GM23338 (cell line): ENCODE results near the gene SLC66A2. TPM values are rescaled to one million over a fixed set of nuclear protein-coding genes. Genes with fewer than 3 reads are reported as not detected.

Experiments used
- ATAC-seq: fragments of 200-7000 bp; cut with Tn5 transposase; 3 replicates; pipeline ENCODE4 v1.9.1; 2020
- DNase-seq: peaks from one replicate; pipeline ENCODE4 v3.0.0-alpha.2; 2015; ENCODE audit warnings: low spot score
- H2AFZ ChIP-seq: fragments of 200-600 bp; sonication (generic); 2 replicates; pipeline ENCODE4 v1.8.0; 2016; ENCODE audit warnings: antibody characterized with exemption, mild to moderate bottlenecking, moderate library complexity
- H3F3A ChIP-seq: fragments of 200-600 bp; sonication (generic); replicated peaks from 2 replicates; pipeline ENCODE4 v1.8.0; 2017; ENCODE audit warnings: antibody characterized with exemption, mixed run types, low read depth
- H3K27ac ChIP-seq: fragments of 200-600 bp; sonication (generic); 2 replicates; pipeline ENCODE4 v1.6.1; 2016; ENCODE audit warnings: low read depth
- H3K27me3 ChIP-seq: fragments of 200-600 bp; sonication (generic); 2 replicates; pipeline ENCODE4 v1.8.0; 2016; ENCODE audit warnings: mild to moderate bottlenecking, mixed run types, moderate library complexity; ENCODE audit not compliant: insufficient read depth
- H3K36me3 ChIP-seq: fragments of 200-600 bp; sonication (generic); 2 replicates; pipeline ENCODE4 v1.8.0; 2016; ENCODE audit warnings: mild to moderate bottlenecking; ENCODE audit not compliant: insufficient read depth
- H3K4me1 ChIP-seq: fragments of 200-600 bp; sonication (generic); 2 replicates; pipeline ENCODE4 v1.8.0; 2016; ENCODE audit warnings: mild to moderate bottlenecking, moderate library complexity; ENCODE audit not compliant: insufficient read depth
- H3K4me2 ChIP-seq: fragments of 200-600 bp; sonication (generic); 2 replicates; pipeline ENCODE4 v1.7.1; 2017; ENCODE audit warnings: mixed run types
- H3K4me3 ChIP-seq: fragments of 200-600 bp; sonication (generic); 2 replicates; pipeline ENCODE4 v1.6.1; 2016; ENCODE audit warnings: mixed run types
- H3K79me2 ChIP-seq: fragments of 200-600 bp; sonication (generic); replicated peaks from 2 replicates; pipeline ENCODE4 v1.8.0; 2017; ENCODE audit warnings: mild to moderate bottlenecking; ENCODE audit not compliant: insufficient read depth
- H3K9me2 ChIP-seq: fragments of 200-600 bp; sonication (generic); 2 replicates; pipeline ENCODE4 v1.8.0; 2017; ENCODE audit not compliant: insufficient read depth
- H4K20me1 ChIP-seq: fragments of 200-600 bp; sonication (generic); replicated peaks from 2 replicates; pipeline ENCODE4 v1.8.0; 2017; ENCODE audit warnings: mild to moderate bottlenecking; ENCODE audit not compliant: insufficient read depth
- H3K27ac Mint-ChIP-seq: 2 replicates; pipeline ENCODE4 v1.8.0; 2020; ENCODE audit warnings: inconsistent platforms, mild to moderate bottlenecking, moderate library complexity, mixed read lengths
- H3K27me3 Mint-ChIP-seq: 3 replicates; pipeline ENCODE4 v1.8.0; 2022; ENCODE audit warnings: low read depth, mild to moderate bottlenecking, moderate library complexity, mixed read lengths, inconsistent platforms; ENCODE audit not compliant: insufficient read depth, poor library complexity
- H3K36me3 Mint-ChIP-seq: 3 replicates; pipeline ENCODE4 v1.8.0; 2021; ENCODE audit warnings: low read depth, mild to moderate bottlenecking, inconsistent platforms, moderate library complexity, mixed read lengths
- H3K4me1 Mint-ChIP-seq: 3 replicates; pipeline ENCODE4 v1.8.0; 2020; ENCODE audit warnings: mild to moderate bottlenecking, inconsistent platforms, mixed read lengths
- H3K4me3 Mint-ChIP-seq: 3 replicates; pipeline ENCODE4 v1.8.0; 2021; ENCODE audit warnings: moderate library complexity, mild to moderate bottlenecking, inconsistent platforms, mixed read lengths
- H3K9me3 Mint-ChIP-seq: 3 replicates; pipeline ENCODE4 v1.8.0; 2020; ENCODE audit warnings: moderate library complexity, mild to moderate bottlenecking, inconsistent platforms, mixed read lengths
- CTCF ChIP-seq, 2 experiments: fragments of 200-600 bp in 1 of 2; sonication (generic) in 1 of 2; conservative IDR thresholded peaks; 2 replicates each; pipeline versions ENCODE4 v1.5.1 to v1.6.1; 2016 to 2017; ENCODE audit warnings: antibody characterized with exemption in 2 of 2, low read depth in 2 of 2, mild to moderate bottlenecking in 2 of 2, moderate library complexity in 1 of 2
- ZNF462 ChIP-seq: fragments of 250-450 bp; sonication (Bioruptor Pico); IDR thresholded peaks from 2 replicates; pipeline ENCODE4 v1.5.0; 2020; ENCODE audit warnings: mild to moderate bottlenecking, moderate library complexity
- polyA plus RNA-seq: library from polyadenylated mRNA; unstranded; fragments of >200 nt; fragmentation: Nextera tagmentation; extraction: Ambion mirVana; gene quantifications from 2 replicates; pipeline ENCODE4 v1.2.1, GENCODE V29; 2016
- total RNA-seq: library from RNA; depleted of rRNA; stranded (reverse); fragments of >200 nt; shearing (Covaris generic); gene quantifications from 2 replicates; pipeline ENCODE4 v1.2.3, GENCODE V29; 2014

Gene SLC66A2
- total and polyA plus RNA-seq, 2 experiments from 2014 or later: 4.0 to 18.1 TPM

DNA sequence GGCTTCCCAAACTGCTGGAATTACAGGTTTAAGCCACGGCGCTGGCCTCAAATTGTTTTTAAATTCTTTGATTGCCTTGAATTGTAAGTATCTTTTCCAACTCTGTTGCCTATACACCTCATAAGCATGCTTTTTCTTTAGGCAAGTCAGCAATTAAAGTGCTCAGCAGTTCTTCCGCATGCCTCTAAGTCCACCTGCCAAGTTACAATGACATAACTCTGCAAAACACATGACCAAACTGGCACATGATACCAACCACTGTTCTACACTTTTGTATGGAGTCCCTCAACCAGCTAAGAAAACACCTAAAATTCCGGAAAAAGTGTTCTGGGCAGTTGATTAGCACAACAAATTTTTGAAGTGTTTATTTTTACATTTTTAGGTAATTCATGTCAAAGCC is 31.8 kb upstream of the SLC66A2 start (continued):
- no peak for TF ChIP-seq CTCF (conservative IDR thresholded peaks at IDR 0.05; ENCODE audit: low read depth in 2 of 2)

- Histone ChIP-seq H3K4me2 (no peak overlapping the region), H3K9me2 (no peaks in the 10 kb centered on the region), H3K4me1 (no peaks in the 10 kb centered on the region; the same call in 1 of the 2 replicates), H3K79me2 (peaks cover 100% of the 10 kb centered on the region), H3K27ac (no peak overlapping the region), H3K4me3 (no peak overlapping the region), H4K20me1 (peaks cover 56% of the 10 kb centered on the region), H3K27me3 (no peaks in the 10 kb centered on the region), H3K36me3 (peaks cover 8% of the 10 kb centered on the region), H3F3A (no peaks in the 10 kb centered on the region), H2AFZ (no peak overlapping the region)
- Mint-ChIP-seq H3K36me3 (peaks cover 41% of the 10 kb centered on the region), H3K4me1 (peaks cover 24% of the 10 kb centered on the region), H3K27me3 (peaks cover 3% of the 10 kb centered on the region), H3K27ac (peak overlapping the region; percentile 28; the same call in 1 of the 2 replicates), H3K4me3 (no peak overlapping the region), H3K9me3 (no peaks in the 10 kb centered on the region)
- no peak for DNase-seq
- no peak for TF ChIP-seq ZNF462 (CRISPR knock-in tag)
- peak; percentile 55 for ATAC-seq
Measured at GRCh38 chr18:79982736-79983135, 31.3 kb upstream of the SLC66A2 start.
